Measurements from ENCODE around the gene KLHL25. TPM values are rescaled to one million over a fixed set of nuclear protein-coding genes. Genes with fewer than 3 reads are reported as not detected.

KLHL25 gene
- total and polyA plus RNA-seq, 2 of the 8 experiments (the other 6 are each of a cell fraction or from before 2014, with no cell fraction given) = 16.5 to 22.0 TPM

GRCh38 chr15:85821545-85821944 is 26.8 kb upstream of the KLHL25 start:
- no peak overlapping the region for H4K91ac ChIP-seq (replicated peaks; ENCODE audit: insufficient read length, low read length)
- WGBS, 2 experiments (ENCODE audit: extremely low coverage in 1 of 2, insufficient coverage in 1 of 2, insufficient read length in 1 of 2, insufficient replicate concordance in 2 of 2, low coverage in 1 of 2, low lambda C conversion rate in 2 of 2, missing lambda C conversion rate in 1 of 2) = 91% methylated on average over 6 of the region's 6 CpGs; no CpG with 5 or more reads in 1 of the 2 experiments
- no peak overlapping the region for H2BK20ac ChIP-seq (ENCODE audit: low read length)
- no peaks in the 10 kb centered on the region for H3K9me3 ChIP-seq (ENCODE audit: insufficient read depth in 2 of 2, low read depth in 1 of 2, low read length in 1 of 2)
- no peaks in the 10 kb centered on the region for H3K27me3 ChIP-seq (replicated peaks in 1 of 4; ENCODE audit: control insufficient read depth in 3 of 4, extremely low read depth in 1 of 4, insufficient read depth in 3 of 4, low read length in 3 of 4)
- no peaks in the 10 kb centered on the region for H3K23me2 ChIP-seq (ENCODE audit: low read depth, low read length)
- FAIRE-seq (no peak), DNase-seq (ENCODE audit: low read depth in 1 of 2, low spot score in 2 of 2) (no peak)
- H3K23ac ChIP-seq (ENCODE audit: insufficient read length) = no peak overlapping the region
- H4K20me1 ChIP-seq (replicated peaks in 1 of 2; ENCODE audit: control insufficient read depth in 1 of 2, insufficient read depth in 2 of 2, low read length in 2 of 2) = no peaks in the 10 kb centered on the region
- no peaks in the 10 kb centered on the region; a peak in 1 of 8 replicates for H3K36me3 ChIP-seq (ENCODE audit: control insufficient read depth in 2 of 4, insufficient read depth in 4 of 4, low read length in 3 of 4)
- ChIA-PET POLR2A (ENCODE audit: partially characterized antibody) (no interaction called here), CTCF (ENCODE audit: partially characterized antibody) (no interaction called here)
- H4K8ac ChIP-seq (ENCODE audit: extremely low read depth, insufficient read depth, low read length) = no peak overlapping the region
- H3K4me1 ChIP-seq (replicated peaks in 1 of 4; ENCODE audit: control insufficient read depth in 3 of 4, insufficient read depth in 4 of 4, low read length in 3 of 4) = no peaks in the 10 kb centered on the region
- no peak overlapping the region for H2BK15ac ChIP-seq (ENCODE audit: low read length)
- no peaks in the 10 kb centered on the region for H3K79me1 ChIP-seq (ENCODE audit: low read depth, low read length)
- no peak overlapping the region for H3K18ac ChIP-seq (ENCODE audit: extremely low read depth, low read length)
- H2AFZ ChIP-seq (ENCODE audit: low read length) = no peak overlapping the region
- no peak overlapping the region for H3K4ac ChIP-seq (replicated peaks; ENCODE audit: insufficient read length, low read depth, low read length)
- H2AK5ac ChIP-seq (ENCODE audit: low read depth, low read length) = no peak overlapping the region
- H3K27ac ChIP-seq (ENCODE audit: low read depth, low read length) = no peak overlapping the region
- no peaks in the 10 kb centered on the region for H3K79me2 ChIP-seq (ENCODE audit: control insufficient read depth in 1 of 2, insufficient read depth in 2 of 2, low read length in 2 of 2)
- no peak overlapping the region for H3K4me2 ChIP-seq (ENCODE audit: insufficient read depth in 1 of 2, low read depth in 2 of 2, low read length in 2 of 2)
- H2BK12ac ChIP-seq (ENCODE audit: low read depth, low read length) = no peak overlapping the region
- H3K56ac ChIP-seq (replicated peaks; ENCODE audit: insufficient read length, low read depth, low read length) = no peak overlapping the region
- no peak overlapping the region for H2BK120ac ChIP-seq (replicated peaks; ENCODE audit: low read depth, low read length)
- H4K5ac ChIP-seq (ENCODE audit: insufficient read length, low read depth, low read length) = no peak overlapping the region
- no peak overlapping the region for H3K9ac ChIP-seq (replicated peaks in 1 of 4; ENCODE audit: extremely low read depth in 1 of 4, low read depth in 3 of 4, low read length in 3 of 4)
- H2BK5ac ChIP-seq (ENCODE audit: low read depth, low read length) = no peak overlapping the region
- H3K14ac ChIP-seq (ENCODE audit: insufficient read length) = no peak overlapping the region
- no peak overlapping the region for H3K4me3 ChIP-seq (ENCODE audit: extremely low read depth in 1 of 4, insufficient read depth in 2 of 4, low read depth in 3 of 4, low read length in 4 of 4)
- TF ChIP-seq CTCF (IDR thresholded peaks at IDR 0.05; ENCODE audit: control extremely low read depth in 1 of 3, insufficient read depth in 1 of 3, low read depth in 1 of 3, low read length in 3 of 3) (no peak), GABPA (IDR thresholded peaks at IDR 0.05; ENCODE audit: borderline replicate concordance, insufficient read depth, low read length) (no peak), CREB1 (IDR thresholded peaks at IDR 0.05) (no peak), RBBP5 (IDR thresholded peaks at IDR 0.05; ENCODE audit: borderline replicate concordance, low read depth, low read length) (no peak), TAF1 (IDR thresholded peaks at IDR 0.05; ENCODE audit: low read depth, low read length) (no peak), FOSL1 (IDR thresholded peaks at IDR 0.05; ENCODE audit: insufficient read depth, low read depth, low read length) (no peak), CHD1 (IDR thresholded peaks at IDR 0.05; ENCODE audit: low read depth, low read length) (no peak), BRCA1 (IDR thresholded peaks at IDR 0.05; ENCODE audit: low read depth, low read length) (no peak), SIN3A (conservative IDR thresholded peaks at IDR 0.05 in 1 of 2, IDR thresholded peaks at IDR 0.05 in 1 of 2; ENCODE audit: low read depth in 1 of 2, low read length in 2 of 2) (no peak), JUN (IDR thresholded peaks at IDR 0.05; ENCODE audit: low read depth, low read length) (no peak), EZH2 (IDR thresholded peaks at IDR 0.05; ENCODE audit: low read depth, low read length, severe bottlenecking) (no peak), SP4 (IDR thresholded peaks at IDR 0.05; ENCODE audit: low read length) (no peak), KDM1A (IDR thresholded peaks at IDR 0.05; ENCODE audit: borderline replicate concordance, low read length) (no peak)
